ENCODE data around the gene MYO1B.

DNA sequence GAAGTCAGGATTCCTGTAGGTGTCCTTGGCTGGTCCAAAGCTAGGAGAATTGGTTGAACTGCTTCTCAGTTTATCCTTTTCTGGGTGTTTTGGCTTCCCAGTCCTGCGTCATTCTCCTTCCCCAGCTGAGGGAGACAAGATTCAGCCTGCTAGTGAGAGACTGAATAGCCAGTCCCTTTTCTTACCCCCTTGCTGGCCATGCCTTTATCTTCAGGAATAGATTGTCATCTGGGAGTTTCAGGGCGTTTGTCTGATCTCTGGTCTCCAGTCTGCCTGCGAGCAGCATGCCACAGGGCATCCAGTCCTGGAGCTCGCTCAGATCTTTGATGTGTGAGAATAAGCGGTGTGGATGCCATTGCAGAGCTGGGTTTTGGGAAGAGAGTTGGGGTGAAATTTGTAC is 5.8 kb downstream of the MYO1B start:
- TF ChIP-seq, protein P1, sequence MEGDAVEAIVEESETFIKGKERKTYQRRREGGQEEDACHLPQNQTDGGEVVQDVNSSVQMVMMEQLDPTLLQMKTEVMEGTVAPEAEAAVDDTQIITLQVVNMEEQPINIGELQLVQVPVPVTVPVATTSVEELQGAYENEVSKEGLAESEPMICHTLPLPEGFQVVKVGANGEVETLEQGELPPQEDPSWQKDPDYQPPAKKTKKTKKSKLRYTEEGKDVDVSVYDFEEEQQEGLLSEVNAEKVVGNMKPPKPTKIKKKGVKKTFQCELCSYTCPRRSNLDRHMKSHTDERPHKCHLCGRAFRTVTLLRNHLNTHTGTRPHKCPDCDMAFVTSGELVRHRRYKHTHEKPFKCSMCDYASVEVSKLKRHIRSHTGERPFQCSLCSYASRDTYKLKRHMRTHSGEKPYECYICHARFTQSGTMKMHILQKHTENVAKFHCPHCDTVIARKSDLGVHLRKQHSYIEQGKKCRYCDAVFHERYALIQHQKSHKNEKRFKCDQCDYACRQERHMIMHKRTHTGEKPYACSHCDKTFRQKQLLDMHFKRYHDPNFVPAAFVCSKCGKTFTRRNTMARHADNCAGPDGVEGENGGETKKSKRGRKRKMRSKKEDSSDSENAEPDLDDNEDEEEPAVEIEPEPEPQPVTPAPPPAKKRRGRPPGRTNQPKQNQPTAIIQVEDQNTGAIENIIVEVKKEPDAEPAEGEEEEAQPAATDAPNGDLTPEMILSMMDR (conservative IDR thresholded peaks at IDR 0.05; ENCODE audit: low read depth in 2 of 2): no peak
- TF ChIP-seq ZNF331 (CRISPR knock-in tag; IDR thresholded peaks at IDR 0.05; ENCODE audit: low read depth) (no peak), POLR2AphosphoS5 (IDR thresholded peaks at IDR 0.05; ENCODE audit: low read depth) (no peak), CREB1 (CRISPR knock-in tag; IDR thresholded peaks at IDR 0.05; ENCODE audit: low read depth) (no peak), EZH2 (IDR thresholded peaks at IDR 0.05; ENCODE audit: low read depth, unreplicated experiment) (no peak), STAT1 (IDR thresholded peaks at IDR 0.05; ENCODE audit: unreplicated experiment) (no peak), JUNB (IDR thresholded peaks at IDR 0.05; ENCODE audit: unreplicated experiment) (no peak), ZNF114 (CRISPR knock-in tag; IDR thresholded peaks at IDR 0.05) (no peak), EZH2phosphoT487 (IDR thresholded peaks at IDR 0.05; ENCODE audit: unreplicated experiment) (no peak), NANOG (IDR thresholded peaks at IDR 0.05; ENCODE audit: borderline replicate concordance) (no peak)
- TF ChIP-seq, protein P2, sequence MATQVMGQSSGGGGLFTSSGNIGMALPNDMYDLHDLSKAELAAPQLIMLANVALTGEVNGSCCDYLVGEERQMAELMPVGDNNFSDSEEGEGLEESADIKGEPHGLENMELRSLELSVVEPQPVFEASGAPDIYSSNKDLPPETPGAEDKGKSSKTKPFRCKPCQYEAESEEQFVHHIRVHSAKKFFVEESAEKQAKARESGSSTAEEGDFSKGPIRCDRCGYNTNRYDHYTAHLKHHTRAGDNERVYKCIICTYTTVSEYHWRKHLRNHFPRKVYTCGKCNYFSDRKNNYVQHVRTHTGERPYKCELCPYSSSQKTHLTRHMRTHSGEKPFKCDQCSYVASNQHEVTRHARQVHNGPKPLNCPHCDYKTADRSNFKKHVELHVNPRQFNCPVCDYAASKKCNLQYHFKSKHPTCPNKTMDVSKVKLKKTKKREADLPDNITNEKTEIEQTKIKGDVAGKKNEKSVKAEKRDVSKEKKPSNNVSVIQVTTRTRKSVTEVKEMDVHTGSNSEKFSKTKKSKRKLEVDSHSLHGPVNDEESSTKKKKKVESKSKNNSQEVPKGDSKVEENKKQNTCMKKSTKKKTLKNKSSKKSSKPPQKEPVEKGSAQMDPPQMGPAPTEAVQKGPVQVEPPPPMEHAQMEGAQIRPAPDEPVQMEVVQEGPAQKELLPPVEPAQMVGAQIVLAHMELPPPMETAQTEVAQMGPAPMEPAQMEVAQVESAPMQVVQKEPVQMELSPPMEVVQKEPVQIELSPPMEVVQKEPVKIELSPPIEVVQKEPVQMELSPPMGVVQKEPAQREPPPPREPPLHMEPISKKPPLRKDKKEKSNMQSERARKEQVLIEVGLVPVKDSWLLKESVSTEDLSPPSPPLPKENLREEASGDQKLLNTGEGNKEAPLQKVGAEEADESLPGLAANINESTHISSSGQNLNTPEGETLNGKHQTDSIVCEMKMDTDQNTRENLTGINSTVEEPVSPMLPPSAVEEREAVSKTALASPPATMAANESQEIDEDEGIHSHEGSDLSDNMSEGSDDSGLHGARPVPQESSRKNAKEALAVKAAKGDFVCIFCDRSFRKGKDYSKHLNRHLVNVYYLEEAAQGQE (IDR thresholded peaks at IDR 0.05; ENCODE audit: unreplicated experiment): no peak
- TF ChIP-seq, protein P3, sequence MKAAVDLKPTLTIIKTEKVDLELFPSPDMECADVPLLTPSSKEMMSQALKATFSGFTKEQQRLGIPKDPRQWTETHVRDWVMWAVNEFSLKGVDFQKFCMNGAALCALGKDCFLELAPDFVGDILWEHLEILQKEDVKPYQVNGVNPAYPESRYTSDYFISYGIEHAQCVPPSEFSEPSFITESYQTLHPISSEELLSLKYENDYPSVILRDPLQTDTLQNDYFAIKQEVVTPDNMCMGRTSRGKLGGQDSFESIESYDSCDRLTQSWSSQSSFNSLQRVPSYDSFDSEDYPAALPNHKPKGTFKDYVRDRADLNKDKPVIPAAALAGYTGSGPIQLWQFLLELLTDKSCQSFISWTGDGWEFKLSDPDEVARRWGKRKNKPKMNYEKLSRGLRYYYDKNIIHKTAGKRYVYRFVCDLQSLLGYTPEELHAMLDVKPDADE (IDR thresholded peaks at IDR 0.05): no peak
